ENCODE measurements around the gene P4HA2.

Gene P4HA2

GRCh38 chr5:132254321-132254977, 26.8 kb upstream of the P4HA2 start:
- Histone ChIP-seq H4K20me1 (ENCODE audit: insufficient read depth, low read length, poor library complexity, severe bottlenecking) (no peaks in the 10 kb centered on the region), H3K79me2 (ENCODE audit: insufficient read depth, low read length) (no peaks in the 10 kb centered on the region), H3F3A (ENCODE audit: low read depth) (no peaks in the 10 kb centered on the region), H3K36me3 (ENCODE audit: insufficient read depth, low read length) (no peaks in the 10 kb centered on the region), H2AFZ (ENCODE audit: low read length) (no peak overlapping the region), H3K9me2 (replicated peaks; ENCODE audit: low read depth, low read length) (no peaks in the 10 kb centered on the region), H3K4me3 (ENCODE audit: low read length, poor library complexity, severe bottlenecking) (no peak overlapping the region), H3K4me1 (ENCODE audit: insufficient read depth, low read length, poor library complexity, severe bottlenecking) (no peaks in the 10 kb centered on the region), H3K27me3 (ENCODE audit: insufficient read depth, low read length, poor library complexity, severe bottlenecking) (no peaks in the 10 kb centered on the region), H3K4me2 (ENCODE audit: low read depth, low read length, poor library complexity, severe bottlenecking) (no peak overlapping the region), H3K9ac (ENCODE audit: low read depth, low read length, poor library complexity, severe bottlenecking) (no peak overlapping the region), H3K9me3 (ENCODE audit: insufficient read depth, low read depth, low read length) (no peaks in the 10 kb centered on the region)
- no peak for TF ChIP-seq CTCF (conservative IDR thresholded peaks at IDR 0.05; ENCODE audit: low read length)
- no peak for TF ChIP-seq EZH2phosphoT487 (IDR thresholded peaks at IDR 0.05; ENCODE audit: borderline replicate concordance)

- no peaks in the 10 kb centered on the region for H3K27me3 ChIP-seq (ENCODE audit: insufficient read depth, low read length, poor library complexity, severe bottlenecking)
- no peak overlapping the region for H3K9ac ChIP-seq (ENCODE audit: low read depth, low read length, poor library complexity, severe bottlenecking)
- no peak overlapping the region for H3K4me3 ChIP-seq (ENCODE audit: low read length, poor library complexity, severe bottlenecking)
- H3K9me3 ChIP-seq (ENCODE audit: insufficient read depth, low read depth, low read length), result no peaks in the 10 kb centered on the region
- no peaks in the 10 kb centered on the region for H3F3A ChIP-seq (ENCODE audit: low read depth)
- H3K4me2 ChIP-seq (ENCODE audit: low read depth, low read length, poor library complexity, severe bottlenecking), result no peak overlapping the region
- no peaks in the 10 kb centered on the region for H3K79me2 ChIP-seq (ENCODE audit: insufficient read depth, low read length)
- H2AFZ ChIP-seq (ENCODE audit: low read length), result no peak overlapping the region
- no peaks in the 10 kb centered on the region for H3K4me1 ChIP-seq (ENCODE audit: insufficient read depth, low read length, poor library complexity, severe bottlenecking)
- no peaks in the 10 kb centered on the region for H3K9me2 ChIP-seq (replicated peaks; ENCODE audit: low read depth, low read length)
- no peaks in the 10 kb centered on the region for H3K36me3 ChIP-seq (ENCODE audit: insufficient read depth, low read length)
- no peak for TF ChIP-seq CTCF (conservative IDR thresholded peaks at IDR 0.05; ENCODE audit: low read length)
- no peak for TF ChIP-seq EZH2phosphoT487 (IDR thresholded peaks at IDR 0.05; ENCODE audit: borderline replicate concordance)
- no peaks in the 10 kb centered on the region for H4K20me1 ChIP-seq (ENCODE audit: insufficient read depth, low read length, poor library complexity, severe bottlenecking)
Measured at GRCh38 chr5:132253452-132254320, 26.0 kb upstream of the P4HA2 start.

- Histone ChIP-seq H3K4me1 (ENCODE audit: insufficient read depth, low read length, poor library complexity, severe bottlenecking) (no peaks in the 10 kb centered on the region), H4K20me1 (ENCODE audit: insufficient read depth, low read length, poor library complexity, severe bottlenecking) (no peaks in the 10 kb centered on the region), H3K36me3 (ENCODE audit: insufficient read depth, low read length) (no peaks in the 10 kb centered on the region), H3F3A (ENCODE audit: low read depth) (no peaks in the 10 kb centered on the region), H2AFZ (ENCODE audit: low read length) (no peak overlapping the region), H3K4me3 (ENCODE audit: low read length, poor library complexity, severe bottlenecking) (no peak overlapping the region), H3K9me2 (replicated peaks; ENCODE audit: low read depth, low read length) (no peaks in the 10 kb centered on the region), H3K79me2 (ENCODE audit: insufficient read depth, low read length) (no peaks in the 10 kb centered on the region), H3K27me3 (ENCODE audit: insufficient read depth, low read length, poor library complexity, severe bottlenecking) (no peaks in the 10 kb centered on the region), H3K4me2 (ENCODE audit: low read depth, low read length, poor library complexity, severe bottlenecking) (no peak overlapping the region), H3K9ac (ENCODE audit: low read depth, low read length, poor library complexity, severe bottlenecking) (no peak overlapping the region), H3K9me3 (ENCODE audit: insufficient read depth, low read depth, low read length) (no peaks in the 10 kb centered on the region)
- TF ChIP-seq CTCF (conservative IDR thresholded peaks at IDR 0.05; ENCODE audit: low read length) (no peak), EZH2phosphoT487 (IDR thresholded peaks at IDR 0.05; ENCODE audit: borderline replicate concordance) (no peak)
Measured at GRCh38 chr5:132253008-132253441, 25.4 kb upstream of the P4HA2 start.
